Keratinocyte (primary cell): ENCODE data around the gene GPR45. TPM values are rescaled to one million over a fixed set of nuclear protein-coding genes. Genes with fewer than 3 reads are reported as not detected.

Experiments
- DNase-seq: peaks from one replicate; pipeline ENCODE4 v3.0.0-alpha.2; 2011; ENCODE audit warnings: low read depth, missing footprints, low spot score
- FAIRE-seq: peaks from 2 replicates; lab custom pipeline; 2011; peaks lifted over from hg19 to GRCh38; lab: Jason Lieb, UNC
- H2AFZ ChIP-seq: 2 replicates; pipeline ENCODE4 v1.6.0; 2012; ENCODE audit warnings: low read length, control low read depth, inconsistent platforms; ENCODE audit not compliant: control insufficient read depth
- H3K27ac ChIP-seq: 2 replicates; pipeline ENCODE4 v1.5.1; 2011; ENCODE audit warnings: low read length; ENCODE audit not compliant: control insufficient read depth, insufficient read depth
- H3K27me3 ChIP-seq: 3 replicates; pipeline ENCODE4 v1.6.0; 2011; ENCODE audit warnings: low read length; ENCODE audit not compliant: control insufficient read depth, insufficient read depth; ENCODE audit errors: extremely low read depth
- H3K36me3 ChIP-seq, 2 experiments: 2 replicates in 1 of 2; 3 replicates in 1 of 2; pipeline ENCODE4 v1.5.1; 2011; ENCODE audit warnings: low read length in 2 of 2, mild to moderate bottlenecking in 1 of 2; ENCODE audit not compliant: control insufficient read depth in 2 of 2, insufficient read depth in 2 of 2; ENCODE audit errors: extremely low read depth in 1 of 2
- H3K4me1 ChIP-seq: 3 replicates; pipeline ENCODE4 v1.5.1; 2011; ENCODE audit warnings: low read length; ENCODE audit not compliant: control insufficient read depth, insufficient read depth; ENCODE audit errors: extremely low read depth
- H3K4me2 ChIP-seq: 3 replicates; pipeline ENCODE4 v1.6.0; 2011; ENCODE audit warnings: low read depth, low read length; ENCODE audit not compliant: control insufficient read depth, insufficient read depth; ENCODE audit errors: extremely low read depth
- H3K4me3 ChIP-seq, 3 experiments: fragments of 200-600 bp in 1 of 3; sonication (generic) in 1 of 3; 2 replicates in 2 of 3; 3 replicates in 1 of 3; pipeline ENCODE4 v1.5.1; 2011 to 2016; ENCODE audit warnings: low read length in 3 of 3, mild to moderate bottlenecking in 3 of 3, control low read depth in 2 of 3, inconsistent platforms in 1 of 3, low read depth in 1 of 3, mixed read lengths in 1 of 3, mixed run types in 1 of 3, moderate library complexity in 1 of 3; ENCODE audit not compliant: control insufficient read depth in 2 of 3, insufficient read depth in 2 of 3; ENCODE audit errors: extremely low read depth in 1 of 3
- H3K79me2 ChIP-seq: 2 replicates; pipeline ENCODE4 v1.6.0; 2012; ENCODE audit warnings: low read length; ENCODE audit not compliant: control insufficient read depth, insufficient read depth
- H3K9ac ChIP-seq: 3 replicates; pipeline ENCODE4 v1.6.0; 2011; ENCODE audit warnings: low read length; ENCODE audit not compliant: control insufficient read depth, insufficient read depth; ENCODE audit errors: extremely low read depth
- H3K9me1 ChIP-seq: 3 replicates; pipeline ENCODE4 v1.6.0; 2011; ENCODE audit warnings: low read length; ENCODE audit not compliant: control insufficient read depth, insufficient read depth; ENCODE audit errors: extremely low read depth
- H3K9me3 ChIP-seq: 2 replicates; pipeline ENCODE4 v1.5.1; 2012; ENCODE audit warnings: low read depth, low read length; ENCODE audit not compliant: control insufficient read depth
- H4K20me1 ChIP-seq: 3 replicates; pipeline ENCODE4 v1.6.0; 2011; ENCODE audit warnings: low read length; ENCODE audit not compliant: control insufficient read depth, insufficient read depth; ENCODE audit errors: extremely low read depth
- EZH2 ChIP-seq: IDR thresholded peaks from one replicate; pipeline ENCODE4 v1.6.1; 2012; ENCODE audit warnings: inconsistent platforms, mild to moderate bottlenecking, low read length, moderate library complexity
- dilution Hi-C: fragments of 300-500 bp; cut with MboI; formaldehyde crosslinking; loops from one replicate; pipeline ENCODE4 v1.7.0; 2020; ENCODE audit warnings: low sequenced_read_pairs; ENCODE audit not compliant: extremely low pct_ligation_motif_present
- polyA plus RNA-seq, 5 experiments: library from polyadenylated mRNA; depleted of rRNA in 3 of 5; stranded (reverse) in 3 of 5; stranded (forward) in 1 of 5; unstranded in 1 of 5; fragments of >200 nt; gene quantifications; 1 replicate in 1 of 5; 2 replicates in 3 of 5; 3 replicates in 1 of 5; pipeline versions ENCODE4 v1.2.1 to v1.2.3, GENCODE V29; 2011 to 2012; ENCODE audit warnings: missing spikeins in 2 of 5, low read depth in 1 of 5, low replicate concordance in 1 of 5
- TF ChIP-seq, protein P1 (sequence below), 3 experiments: IDR thresholded peaks in 1 of 3; conservative IDR thresholded peaks in 1 of 3; optimal IDR thresholded peaks in 1 of 3; 2 replicates in 2 of 3; 3 replicates in 1 of 3; pipeline versions ENCODE3 to v1.5.1; 2011; ENCODE audit warnings: low read length in 3 of 3, mild to moderate bottlenecking in 3 of 3, moderate library complexity in 2 of 3, control low read depth in 1 of 3, inconsistent platforms in 1 of 3; ENCODE audit not compliant: insufficient read depth in 2 of 3; ENCODE audit errors: extremely low read depth in 1 of 3

GPR45 gene
- polyA plus RNA-seq, 1 donor (not counting 4 experiments of a cell fraction or from before 2014, with no cell fraction given), result not detected

DNA sequence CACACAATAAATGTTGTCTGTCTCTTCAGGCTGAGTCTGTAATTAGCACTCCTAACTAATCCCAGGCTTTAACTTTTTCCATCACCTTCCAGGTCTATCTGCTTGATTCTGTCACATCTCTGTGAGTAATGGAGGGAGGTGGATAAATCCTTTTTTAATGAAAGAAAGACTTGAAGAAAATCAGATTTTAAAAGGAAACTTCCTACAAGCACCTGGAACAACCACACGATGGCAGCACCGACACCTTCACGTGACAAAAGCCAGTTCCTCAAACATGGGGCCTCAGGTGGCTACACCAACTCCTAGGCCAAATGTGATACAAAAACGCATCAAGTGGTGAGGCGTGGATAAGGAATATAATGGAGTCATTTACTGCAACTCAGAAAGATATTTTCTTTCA lies 46.1 kb downstream of the GPR45 start:
- Histone ChIP-seq H3K27ac (no peak overlapping the region), H3K79me2 (no peaks in the 10 kb centered on the region), H3K9ac (no peak overlapping the region), H3K4me1 (peaks cover 12% of the 10 kb centered on the region), H3K27me3 (no peaks in the 10 kb centered on the region), H3K9me1 (no peaks in the 10 kb centered on the region), H3K4me2 (no peak overlapping the region), H3K4me3 (no peak overlapping the region), H2AFZ (no peak overlapping the region), H4K20me1 (no peaks in the 10 kb centered on the region), H3K9me3 (no peaks in the 10 kb centered on the region), H3K36me3 (peaks cover 10 to 13% of the 10 kb centered on the region in 2 experiments)
- DNase-seq, result no peak
- dilution Hi-C loops, result no loop called here
- FAIRE-seq, result no peak
- no peak for TF ChIP-seq EZH2
- TF ChIP-seq, protein P1, sequence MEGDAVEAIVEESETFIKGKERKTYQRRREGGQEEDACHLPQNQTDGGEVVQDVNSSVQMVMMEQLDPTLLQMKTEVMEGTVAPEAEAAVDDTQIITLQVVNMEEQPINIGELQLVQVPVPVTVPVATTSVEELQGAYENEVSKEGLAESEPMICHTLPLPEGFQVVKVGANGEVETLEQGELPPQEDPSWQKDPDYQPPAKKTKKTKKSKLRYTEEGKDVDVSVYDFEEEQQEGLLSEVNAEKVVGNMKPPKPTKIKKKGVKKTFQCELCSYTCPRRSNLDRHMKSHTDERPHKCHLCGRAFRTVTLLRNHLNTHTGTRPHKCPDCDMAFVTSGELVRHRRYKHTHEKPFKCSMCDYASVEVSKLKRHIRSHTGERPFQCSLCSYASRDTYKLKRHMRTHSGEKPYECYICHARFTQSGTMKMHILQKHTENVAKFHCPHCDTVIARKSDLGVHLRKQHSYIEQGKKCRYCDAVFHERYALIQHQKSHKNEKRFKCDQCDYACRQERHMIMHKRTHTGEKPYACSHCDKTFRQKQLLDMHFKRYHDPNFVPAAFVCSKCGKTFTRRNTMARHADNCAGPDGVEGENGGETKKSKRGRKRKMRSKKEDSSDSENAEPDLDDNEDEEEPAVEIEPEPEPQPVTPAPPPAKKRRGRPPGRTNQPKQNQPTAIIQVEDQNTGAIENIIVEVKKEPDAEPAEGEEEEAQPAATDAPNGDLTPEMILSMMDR (optimal IDR thresholded peaks at IDR 0.05 in 1 of 3, IDR thresholded peaks at IDR 0.05 in 1 of 3, conservative IDR thresholded peaks at IDR 0.05 in 1 of 3; ENCODE audit: extremely low read depth in 1 of 3, insufficient read depth in 2 of 3, low read length in 3 of 3), result peak; percentile 47 to 66 (median 63)

DNA sequence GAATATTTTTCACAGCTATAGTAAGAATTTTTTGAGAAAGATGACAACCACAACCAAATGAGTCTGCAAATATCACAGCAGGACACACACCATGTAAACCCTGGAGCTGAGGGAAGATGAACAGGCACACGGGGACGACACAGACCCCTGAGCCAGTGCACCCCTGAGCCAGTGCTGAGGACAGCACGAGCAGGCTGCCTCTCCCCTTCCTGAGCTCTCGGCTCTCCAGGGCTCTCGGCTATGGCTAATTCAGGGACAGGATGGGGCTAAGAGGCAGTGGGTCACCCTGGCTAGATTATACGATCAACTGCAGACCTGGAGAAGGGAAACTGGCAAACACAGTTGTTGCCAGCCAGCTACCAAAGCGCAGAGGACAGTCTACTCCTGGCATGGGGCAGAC lies 46.6 kb downstream of the GPR45 start:
- peaks cover 12% of the 10 kb centered on the region for H3K4me1 ChIP-seq
- no peaks in the 10 kb centered on the region for H3K79me2 ChIP-seq
- H2AFZ ChIP-seq, result no peak overlapping the region
- no peak overlapping the region for H3K9ac ChIP-seq
- TF ChIP-seq, protein P1 (optimal IDR thresholded peaks at IDR 0.05 in 1 of 3, IDR thresholded peaks at IDR 0.05 in 1 of 3, conservative IDR thresholded peaks at IDR 0.05 in 1 of 3; ENCODE audit: extremely low read depth in 1 of 3, insufficient read depth in 2 of 3, low read length in 3 of 3), result no peak
- TF ChIP-seq EZH2, result no peak
- DNase-seq (no peak), FAIRE-seq (no peak)
- no peaks in the 10 kb centered on the region for H3K27me3 ChIP-seq
- H3K4me3 ChIP-seq, result no peak overlapping the region
- no peak overlapping the region for H3K27ac ChIP-seq
- no peaks in the 10 kb centered on the region for H4K20me1 ChIP-seq
- dilution Hi-C loops, result no loop called here
- peaks cover 10 to 13% of the 10 kb centered on the region in 2 experiments for H3K36me3 ChIP-seq
- H3K9me1 ChIP-seq, result no peaks in the 10 kb centered on the region
- H3K4me2 ChIP-seq, result no peak overlapping the region
- no peaks in the 10 kb centered on the region for H3K9me3 ChIP-seq
